Kidney (tissue), 14 donors: Measurements from ENCODE around the gene NSUN4. TPM values are rescaled to one million over a fixed set of nuclear protein-coding genes. Genes with fewer than 3 reads are reported as not detected.
"Not testable (repeated sequence)": the region's sequence is repeated elsewhere in the genome, so short reads cannot be mapped to it uniquely, and the experiment has no call there.

ENCODE experiments used
- DNase-seq, 5 donors: peaks; one replicate each; pipeline ENCODE4 v3.0.0-alpha.2; 2013 to 2020
- FAIRE-seq: peaks from 2 replicates; lab custom pipeline; 2012; peaks lifted over from hg19 to GRCh38; lab: Jason Lieb, UNC
- H3K27ac ChIP-seq, 2 donors: one replicate each; pipeline ENCODE4 v1.7.0; 2013; ENCODE audit warnings: low read depth in 2 of 2, low read length in 2 of 2, inconsistent platforms in 1 of 2
- H3K27me3 ChIP-seq: one replicate; pipeline ENCODE4 v1.7.1; 2013; ENCODE audit warnings: low read length, inconsistent platforms; ENCODE audit not compliant: control insufficient read depth, insufficient read depth
- H3K36me3 ChIP-seq, 3 donors: one replicate each; pipeline versions ENCODE4 v1.7.0 to v1.7.1; 2013; ENCODE audit warnings: low read length in 3 of 3, control low read depth in 1 of 3, inconsistent platforms in 1 of 3; ENCODE audit not compliant: insufficient read depth in 3 of 3, control insufficient read depth in 2 of 3
- H3K4me1 ChIP-seq, 3 donors: one replicate each; pipeline versions ENCODE4 v1.7.0 to v1.7.1; 2013; ENCODE audit warnings: low read length in 3 of 3, inconsistent platforms in 1 of 3, low read depth in 1 of 3; ENCODE audit not compliant: control insufficient read depth in 2 of 3, insufficient read depth in 2 of 3
- H3K4me3 ChIP-seq, 3 donors: one replicate each; pipeline versions ENCODE4 v1.7.0 to v1.8.1; 2013; ENCODE audit warnings: low read length in 3 of 3, control low read depth in 1 of 3, inconsistent platforms in 1 of 3
- H3K9ac ChIP-seq, 3 donors: one replicate each; pipeline versions ENCODE4 v1.7.0 to v1.7.1; 2013; ENCODE audit warnings: low read length in 3 of 3, control low read depth in 1 of 3, inconsistent platforms in 1 of 3
- H3K9me3 ChIP-seq, 3 donors: one replicate each; pipeline versions ENCODE4 v1.7.0 to v1.7.1; 2013; ENCODE audit warnings: low read length in 3 of 3, control low read depth in 1 of 3, inconsistent platforms in 1 of 3; ENCODE audit not compliant: control insufficient read depth in 2 of 3, insufficient read depth in 1 of 3
- intact Hi-C: fragments of 100-400 bp; cut with DNase I; formaldehyde crosslinking; loops from one replicate; pipeline ENCODE4 v1.11.1; 2022
- polyA plus RNA-seq: library from polyadenylated mRNA; stranded (reverse); fragments of 350-450 nt; fragmentation: Illumina TruSeq; extraction: RNeasy Lipid Tissue Mini Kit (QIAGEN cat#74804); gene quantifications from one replicate; pipeline ENCODE4 v1.2.3, GENCODE V29; 2014; ENCODE audit warnings: low read depth, low replicate concordance; ENCODE audit not compliant: insufficient read depth
- total RNA-seq: library from RNA; stranded (reverse); fragmentation: NEBNext Ultra II Directional; extraction: Animal tissue kit (Norgen Biotek cat#: 25700); gene quantifications from one replicate; pipeline ENCODE4 v1.2.1, GENCODE V29; 2021
- TF ChIP-seq, protein P1 (sequence below): IDR thresholded peaks from 3 replicates; pipeline ENCODE4 v1.5.1; 2012; ENCODE audit warnings: mild to moderate bottlenecking, moderate library complexity, borderline replicate concordance; ENCODE audit not compliant: insufficient read depth; ENCODE audit errors: extremely low read depth
- donor health status: control.
- donor health status: control.
- donor health status: control.
- donor health status: control.
- donor health status: control.
- donor health status: DM: yes; HTN: yes; CAD: no.
- donor health status: Normal renal cell carcinoma (clear cell type).

The NSUN4 gene
- total and polyA plus RNA-seq, 2 donors from 2014 or later: 12.4 to 32.2 TPM

- FAIRE-seq (no peak), DNase-seq (peak in 2 of 5 donors; percentile 30 to 38)
- no peaks in the 10 kb centered on the region for H3K4me1 ChIP-seq
- H3K27ac ChIP-seq: no peak overlapping the region
- H3K27me3 ChIP-seq: no peaks in the 10 kb centered on the region
- intact Hi-C loops: no loop called here
- TF ChIP-seq, protein P1, sequence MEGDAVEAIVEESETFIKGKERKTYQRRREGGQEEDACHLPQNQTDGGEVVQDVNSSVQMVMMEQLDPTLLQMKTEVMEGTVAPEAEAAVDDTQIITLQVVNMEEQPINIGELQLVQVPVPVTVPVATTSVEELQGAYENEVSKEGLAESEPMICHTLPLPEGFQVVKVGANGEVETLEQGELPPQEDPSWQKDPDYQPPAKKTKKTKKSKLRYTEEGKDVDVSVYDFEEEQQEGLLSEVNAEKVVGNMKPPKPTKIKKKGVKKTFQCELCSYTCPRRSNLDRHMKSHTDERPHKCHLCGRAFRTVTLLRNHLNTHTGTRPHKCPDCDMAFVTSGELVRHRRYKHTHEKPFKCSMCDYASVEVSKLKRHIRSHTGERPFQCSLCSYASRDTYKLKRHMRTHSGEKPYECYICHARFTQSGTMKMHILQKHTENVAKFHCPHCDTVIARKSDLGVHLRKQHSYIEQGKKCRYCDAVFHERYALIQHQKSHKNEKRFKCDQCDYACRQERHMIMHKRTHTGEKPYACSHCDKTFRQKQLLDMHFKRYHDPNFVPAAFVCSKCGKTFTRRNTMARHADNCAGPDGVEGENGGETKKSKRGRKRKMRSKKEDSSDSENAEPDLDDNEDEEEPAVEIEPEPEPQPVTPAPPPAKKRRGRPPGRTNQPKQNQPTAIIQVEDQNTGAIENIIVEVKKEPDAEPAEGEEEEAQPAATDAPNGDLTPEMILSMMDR: no peak
- no peak overlapping the region for H3K4me3 ChIP-seq
- H3K9ac ChIP-seq: no peak overlapping the region
- peaks cover 6 to 28% (median 10%) of the 10 kb centered on the region in 3 donors for H3K36me3 ChIP-seq
- no peaks in the 10 kb centered on the region for H3K9me3 ChIP-seq
Measured at GRCh38 chr1:46315669-46316403, 24.8 kb upstream of the NSUN4 start.

DNA sequence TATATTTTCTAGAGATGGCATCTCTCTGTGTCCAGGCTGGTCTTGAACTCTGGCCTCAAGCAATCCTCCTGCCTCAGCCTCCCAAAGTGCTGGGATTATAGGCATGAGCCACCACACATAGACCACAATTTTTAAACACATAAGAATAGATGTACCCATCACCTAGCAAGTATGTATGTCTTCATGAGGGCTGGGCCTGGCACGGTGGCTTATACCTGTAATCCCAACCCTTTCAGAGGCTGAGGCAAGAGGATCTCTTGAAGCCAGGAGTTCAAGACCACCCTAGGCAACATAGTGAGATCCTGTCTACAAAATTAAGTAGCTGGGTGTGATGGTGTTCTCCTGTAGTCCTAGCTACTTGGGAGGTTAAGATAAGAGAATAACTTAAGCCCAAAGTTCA, 23.3 kb upstream of the NSUN4 start:
- Histone ChIP-seq H3K36me3 (peaks cover 6 to 22% (median 9%) of the 10 kb centered on the region in 3 donors), H3K4me1 (no peaks in the 10 kb centered on the region), H3K27me3 (no peaks in the 10 kb centered on the region), H3K9ac (no peak overlapping the region), H3K9me3 (no peaks in the 10 kb centered on the region), H3K4me3 (no peak overlapping the region), H3K27ac (no peak overlapping the region)
- FAIRE-seq (no peak), DNase-seq (no peak)
- intact Hi-C loops: no loop called here
- TF ChIP-seq, protein P1: no peak

GRCh38 chr1:46319301-46319700, 21.3 kb upstream of the NSUN4 start:
- peaks cover 2 to 15% (median 2%) of the 10 kb centered on the region in 3 donors for H3K36me3 ChIP-seq
- FAIRE-seq, H3K27me3 ChIP-seq, H3K4me3 ChIP-seq, H3K9ac ChIP-seq, H3K4me1 ChIP-seq, H3K27ac ChIP-seq, intact Hi-C loops, DNase-seq, H3K9me3 ChIP-seq: not testable (repeated sequence)

- intact Hi-C loops, FAIRE-seq, H3K27me3 ChIP-seq, H3K4me3 ChIP-seq, H3K9me3 ChIP-seq, H3K9ac ChIP-seq, DNase-seq, H3K27ac ChIP-seq, H3K4me1 ChIP-seq, H3K36me3 ChIP-seq: not testable (repeated sequence)
Measured at GRCh38 chr1:46319960-46320914, 20.4 kb upstream of the NSUN4 start.

DNA sequence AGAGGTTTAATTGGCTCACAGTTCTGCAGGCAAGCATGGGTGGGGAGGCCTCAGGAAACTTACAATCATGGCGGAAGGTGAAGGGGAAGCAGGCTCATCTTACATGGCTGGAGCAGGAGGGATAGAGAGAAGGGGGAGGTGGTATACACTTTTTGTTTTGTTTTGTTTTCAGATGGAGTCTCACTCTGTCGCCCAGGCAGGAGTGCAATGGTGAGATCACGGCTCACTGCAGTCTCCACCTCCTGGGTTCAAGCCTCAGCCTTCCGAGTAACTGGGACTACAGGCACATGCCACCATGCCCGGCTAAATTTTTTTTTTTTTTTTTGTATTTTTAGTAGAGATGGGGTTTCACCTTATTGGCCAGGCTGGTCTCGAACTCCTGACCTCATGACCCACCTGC, 18.4 kb upstream of the NSUN4 start:
- intact Hi-C loops, FAIRE-seq: not testable (repeated sequence)

GRCh38 chr1:46325285-46326076, 15.1 kb upstream of the NSUN4 start:
- H3K4me3 ChIP-seq, H3K27me3 ChIP-seq, FAIRE-seq, DNase-seq, H3K9me3 ChIP-seq, H3K36me3 ChIP-seq, intact Hi-C loops, H3K9ac ChIP-seq, H3K4me1 ChIP-seq: not testable (repeated sequence)
- peak overlapping the region; percentile 8 to 51 for H3K27ac ChIP-seq

More for the DNA sequence above, 18.4 kb upstream of the NSUN4 start:
- not testable (repeated sequence) for DNase-seq, H3K4me3 ChIP-seq, H3K9ac ChIP-seq, H3K27ac ChIP-seq, H3K9me3 ChIP-seq, H3K36me3 ChIP-seq, H3K27me3 ChIP-seq, H3K4me1 ChIP-seq
